NCI-H526 (cell line): ENCODE data around the gene SPINK2.

Experiments
- DNase-seq, 2 experiments: peaks; one replicate each; lab custom pipeline; 2025; lab: John Stamatoyannopoulos, UW

The SPINK2 gene, protein sequence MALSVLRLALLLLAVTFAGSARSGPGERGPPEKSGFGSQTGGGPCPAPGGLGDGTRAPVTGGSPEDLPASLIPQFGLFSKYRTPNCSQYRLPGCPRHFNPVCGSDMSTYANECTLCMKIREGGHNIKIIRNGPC

DNA sequence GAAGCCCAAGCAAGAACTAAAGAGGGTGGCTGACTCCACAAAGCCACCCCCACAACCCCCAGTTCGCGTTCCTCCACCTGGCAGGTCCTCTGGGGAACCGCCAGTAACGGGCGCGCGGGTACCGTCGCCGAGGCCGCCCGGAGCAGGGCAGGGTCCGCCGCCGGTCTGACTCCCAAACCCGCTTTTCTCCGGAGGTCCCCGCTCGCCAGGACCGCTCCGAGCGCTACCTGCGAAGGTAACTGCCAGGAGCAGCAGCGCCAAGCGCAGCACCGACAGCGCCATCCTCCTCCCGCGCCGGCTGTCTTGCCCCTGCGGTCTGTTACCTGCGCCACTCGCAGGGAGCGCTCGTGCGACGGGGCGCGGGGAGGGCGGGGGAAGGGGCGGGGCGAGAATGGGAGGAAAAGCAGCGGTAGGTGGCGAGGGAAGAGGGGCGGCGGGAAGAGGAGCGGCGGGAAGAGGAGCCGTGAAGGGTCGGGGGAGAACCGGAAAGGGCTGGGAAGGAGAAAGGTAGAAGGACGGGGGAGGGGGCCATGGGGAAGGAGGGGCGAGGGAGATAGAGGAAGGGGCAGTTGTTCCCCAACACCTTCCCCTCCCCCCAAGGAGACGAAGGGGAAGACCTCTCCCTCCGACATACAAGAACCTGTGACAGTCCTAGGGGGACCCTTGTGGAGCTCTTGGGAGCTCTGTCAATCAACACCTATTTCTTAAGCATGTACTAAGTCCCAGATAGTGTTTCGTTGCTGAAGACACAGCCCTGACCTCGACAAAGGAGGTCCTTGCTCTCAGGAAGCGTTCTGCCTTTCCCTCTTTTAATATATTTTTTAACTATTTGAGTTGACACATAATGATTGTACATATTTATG, at the start of gene SPINK2:
SPINK2 (minus strand) TSS at position 321 of the 863 bp plus-strand sequence; CDS start at position 282, 39 bp downstream.
- DNase-seq = peak; percentile 36 to 86

DNA sequence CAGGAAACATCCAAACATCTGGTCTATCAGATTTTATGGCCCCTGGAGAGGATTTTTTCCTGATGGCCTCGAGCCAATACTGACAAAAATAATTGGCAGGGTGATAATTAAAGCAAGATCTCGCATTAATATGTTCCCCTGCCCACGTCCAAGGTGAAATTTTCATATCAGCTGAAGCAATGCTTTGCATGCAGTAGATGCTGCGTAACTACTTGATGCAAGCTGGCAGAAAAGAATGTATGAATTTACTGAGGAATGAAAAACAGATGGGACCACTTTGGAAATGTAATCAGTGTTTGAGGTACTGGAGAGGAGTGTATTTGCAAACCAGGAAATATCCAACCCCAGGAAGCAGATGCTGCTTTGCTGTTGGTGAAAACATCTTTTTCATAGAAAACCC, 49.4 kb upstream of the SPINK2 start:
- peak; percentile 17 to 63 for DNase-seq

- DNase-seq = no peak
These were observed 42.1 kb upstream of the SPINK2 start for GRCh38 chr4:56863441-56864139.

DNA sequence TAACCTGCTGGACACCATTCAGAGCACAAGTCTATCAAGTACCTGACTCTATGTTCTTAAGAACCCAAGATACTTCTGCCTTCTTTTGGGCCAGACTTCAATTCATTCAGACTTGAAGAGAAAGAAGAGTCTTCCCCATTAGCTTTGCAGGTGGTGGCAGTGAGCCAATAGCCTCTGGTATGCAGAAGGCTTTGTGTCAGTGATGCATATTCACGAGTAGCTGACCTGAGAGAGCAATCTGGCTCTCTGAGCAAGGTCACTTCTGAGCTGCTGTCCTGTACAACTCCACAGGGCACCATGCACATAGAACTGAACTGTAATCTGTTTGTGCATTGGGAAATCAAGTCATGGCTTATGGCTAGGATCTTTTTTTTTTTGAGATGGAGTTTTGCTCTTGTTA, 39.9 kb upstream of the SPINK2 start:
- no peak for DNase-seq

DNA sequence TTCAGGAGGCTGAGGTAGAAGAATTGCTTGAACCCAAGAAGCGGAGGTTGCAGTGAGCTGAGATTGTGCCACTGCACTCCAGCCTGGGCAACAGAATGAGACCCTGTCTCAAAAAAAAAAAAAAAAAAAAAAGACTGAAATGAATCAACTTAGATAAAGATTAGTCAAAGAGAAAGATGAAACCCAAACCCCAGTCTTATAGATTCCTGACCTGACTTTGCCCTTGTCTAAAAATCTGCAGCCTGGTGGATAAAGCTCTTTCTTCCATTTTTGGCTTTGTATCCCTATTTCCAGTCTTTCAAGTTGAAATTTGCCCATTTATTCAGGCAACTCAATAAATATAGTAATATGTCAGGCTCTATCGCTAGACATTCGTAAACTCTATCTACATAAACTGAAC, 39.3 kb upstream of the SPINK2 start:
- DNase-seq = no peak

DNA sequence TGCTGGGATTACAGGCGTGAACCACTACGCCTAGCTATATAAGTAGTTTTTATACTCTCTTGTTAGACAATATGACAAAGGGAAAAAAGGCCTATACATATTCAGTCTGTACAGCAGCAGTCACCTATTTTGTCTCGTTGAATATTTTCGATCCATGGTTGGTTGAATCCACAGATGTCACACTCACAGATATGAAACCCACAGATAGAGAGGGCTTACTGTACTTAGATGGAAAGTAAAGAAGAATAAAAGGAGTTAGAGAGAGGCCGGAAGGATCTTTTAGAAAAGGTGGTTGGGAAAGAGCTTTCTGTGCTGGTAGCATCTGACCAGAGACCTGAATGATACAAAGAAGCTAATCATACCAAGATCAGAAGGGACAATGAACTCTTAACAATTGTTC, 38.3 kb upstream of the SPINK2 start:
- no peak for DNase-seq

- no peak for DNase-seq
These were observed 36.3 kb upstream of the SPINK2 start for GRCh38 chr4:56857601-56858309.

DNA sequence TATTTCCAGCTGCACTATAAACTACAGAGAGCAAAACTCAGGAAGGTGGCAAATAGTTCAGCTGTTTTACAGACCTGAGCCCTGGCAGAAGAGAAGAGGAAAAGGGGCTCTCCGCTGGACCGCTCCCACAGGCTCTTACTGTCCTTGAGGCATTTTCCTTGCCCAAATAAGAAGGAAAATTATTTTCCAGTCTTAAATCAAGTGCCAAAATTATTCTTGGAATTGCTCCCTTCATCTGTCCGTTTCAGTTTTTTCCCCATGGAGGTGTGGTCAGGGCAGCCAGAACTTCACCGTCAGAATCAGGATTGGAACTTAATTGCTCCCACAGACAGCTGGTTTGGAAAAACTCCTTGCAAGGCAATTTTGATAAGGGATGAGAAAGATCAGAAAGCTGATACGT, 35.2 kb upstream of the SPINK2 start:
- no peak for DNase-seq

- DNase-seq = no peak
These were observed 29.4 kb upstream of the SPINK2 start for GRCh38 chr4:56850910-56851309.

DNA sequence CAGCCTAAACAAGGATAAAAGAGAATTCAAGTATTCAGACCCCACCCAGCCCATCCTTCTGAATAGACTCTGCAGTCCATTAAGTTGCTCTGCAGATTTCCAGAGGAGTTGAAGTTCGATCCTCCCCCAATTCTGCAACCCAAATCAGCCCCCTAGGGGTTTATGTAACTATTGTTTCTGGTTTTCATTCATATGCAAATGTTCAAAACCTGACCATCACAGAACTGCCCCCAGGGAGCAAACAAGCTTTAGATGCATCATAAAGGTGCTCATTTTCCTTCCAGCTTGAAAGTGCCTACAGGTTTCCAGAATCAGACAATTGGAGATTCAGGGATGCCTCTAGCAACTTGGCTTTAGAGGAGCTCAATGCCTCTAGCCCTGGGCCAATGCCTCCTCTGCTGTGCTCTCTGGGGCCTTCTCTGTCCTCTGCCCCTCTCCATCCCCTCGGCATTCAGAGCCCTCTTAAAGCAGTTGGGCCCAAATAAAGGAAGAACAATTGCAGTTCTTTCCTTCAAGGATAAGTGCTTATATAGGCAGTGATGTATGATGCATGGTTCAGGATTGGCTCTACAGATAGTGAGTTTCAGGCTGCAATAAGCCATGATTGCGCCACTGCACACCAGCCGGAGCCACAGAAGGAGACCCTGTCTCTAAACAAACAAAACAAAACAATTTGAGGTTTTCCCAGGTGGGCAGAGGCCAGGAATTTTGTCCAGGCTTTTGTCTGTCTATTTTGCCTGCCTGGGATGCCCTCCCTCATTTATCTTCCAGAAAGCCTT, 23.5 kb upstream of the SPINK2 start:
- DNase-seq = peak; percentile 22 to 35

DNA sequence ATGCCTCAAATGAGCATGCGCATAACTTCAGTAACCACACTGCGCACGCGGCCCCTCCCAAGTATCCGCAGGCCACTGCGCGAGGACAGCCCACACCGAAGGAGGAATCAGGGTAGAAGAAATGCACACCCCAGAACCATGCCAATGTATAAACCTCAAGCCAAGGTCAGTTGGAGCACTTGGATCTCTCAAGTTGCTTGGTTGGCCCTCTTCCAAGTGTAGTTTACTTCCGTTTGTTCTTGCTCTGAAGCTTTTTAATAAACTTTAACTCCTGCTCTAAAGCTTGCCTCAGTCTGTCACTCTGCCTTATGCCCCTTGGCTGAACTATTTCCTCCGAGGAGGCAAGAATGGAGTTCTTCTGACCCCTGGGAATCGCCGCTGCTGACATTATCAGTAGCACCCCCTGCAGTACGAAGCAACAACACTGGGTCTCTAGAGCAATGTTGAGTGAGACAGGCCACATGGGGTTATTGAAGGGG, 22.0 kb upstream of the SPINK2 start:
- no peak for DNase-seq

- DNase-seq = no peak
These were observed 19.1 kb upstream of the SPINK2 start for GRCh38 chr4:56840559-56840958.

DNA sequence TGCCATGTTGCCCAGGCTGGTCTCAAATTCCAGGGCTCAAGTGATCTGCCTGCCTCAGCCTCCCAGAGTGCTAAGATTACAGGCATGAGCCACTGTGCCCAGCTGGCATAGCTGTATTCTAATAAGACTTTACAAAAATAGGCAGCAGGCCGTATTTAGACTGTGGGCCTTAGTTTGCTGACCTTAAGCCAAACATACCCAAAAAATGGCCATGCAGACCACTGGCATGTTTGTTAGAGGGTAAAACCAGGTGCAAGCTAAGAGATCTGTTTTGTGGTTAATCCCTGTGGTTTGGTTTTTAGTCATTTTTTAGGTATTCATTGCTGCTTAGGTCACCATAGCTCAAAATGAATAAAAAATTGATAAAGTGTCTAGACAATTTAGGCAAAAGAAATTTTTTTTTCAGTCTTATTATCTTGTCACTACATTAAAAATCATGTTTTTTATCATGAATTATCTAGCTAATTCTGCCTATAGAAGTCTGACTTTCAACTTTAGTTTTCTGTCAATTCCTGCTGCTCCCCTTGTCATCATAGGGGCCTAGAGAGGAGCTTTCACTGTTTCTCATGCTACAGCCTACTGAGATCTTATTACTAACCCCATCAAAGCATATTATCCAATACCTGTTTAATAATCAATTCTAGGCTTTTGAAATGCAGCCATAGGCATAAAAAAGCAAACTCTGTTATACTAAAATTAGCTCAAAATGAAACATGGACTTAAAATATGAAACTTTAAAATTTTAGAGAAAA, 7.5 kb upstream of the SPINK2 start:
- no peak for DNase-seq

- no peak for DNase-seq
These were observed 2.6 kb upstream of the SPINK2 start for GRCh38 chr4:56823933-56824600.

GRCh38 chr4:56818797-56819196, 2.7 kb downstream of the SPINK2 start:
- DNase-seq = no peak

- no peak for DNase-seq
These were observed 3.5 kb downstream of the SPINK2 start for GRCh38 chr4:56817840-56818491.

GRCh38 chr4:56806666-56807065, 14.8 kb downstream of the SPINK2 start:
- DNase-seq = no peak

- no peak for DNase-seq
These were observed 16.9 kb downstream of the SPINK2 start for GRCh38 chr4:56804551-56804950.

- no peak for DNase-seq
These were observed 18.0 kb downstream of the SPINK2 start for GRCh38 chr4:56803471-56803870.
